OCI-LY7 (cell line): Measurements from ENCODE around the gene SMYD3. TPM values are rescaled to one million over a fixed set of nuclear protein-coding genes. Genes with fewer than 3 reads are reported as not detected.

ENCODE experiments used
- BruUV-seq: library from RNA; stranded (reverse); fragments of 400-500 nt; replicated peaks from 2 replicates; lab custom pipeline; 2021; lab: Mats Ljungman, UMichigan
- CTCF ChIA-PET: fragments of 300-600 bp; sonication (Branson Sonifier 250); formaldehyde crosslinking; loops from one replicate; lab custom pipeline; 2022; ENCODE audit warnings: antibody characterized with exemption; ENCODE audit not compliant: unreplicated experiment; lab: Charles Lee
- POLR2A ChIA-PET: fragments of 300-600 bp; sonication (Branson Sonifier 250); formaldehyde crosslinking; loops from one replicate; lab custom pipeline; 2022; ENCODE audit warnings: antibody characterized with exemption; lab: Charles Lee
- DNase-seq: peaks from one replicate; pipeline ENCODE4 v3.0.0-alpha.2; 2015; ENCODE audit warnings: low spot score
- H2AFZ ChIP-seq: fragments of 200-600 bp; sonication (generic), shearing (Covaris generic); 2 replicates; pipeline ENCODE4 v1.6.1; 2014; ENCODE audit warnings: mild to moderate bottlenecking, antibody characterized with exemption, low read length, moderate library complexity
- H3K27ac ChIP-seq: fragments of 200-600 bp; sonication (generic); 2 replicates; pipeline ENCODE4 v1.5.1; 2014; ENCODE audit warnings: mixed run types, low read depth, mild to moderate bottlenecking, moderate library complexity, low read length, inconsistent platforms; ENCODE audit not compliant: poor library complexity, severe bottlenecking
- H3K36me3 ChIP-seq: fragments of 200-600 bp; sonication (generic); 2 replicates; pipeline ENCODE4 v1.6.1; 2014; ENCODE audit warnings: mild to moderate bottlenecking, antibody characterized with exemption, low read length, moderate library complexity, mixed read lengths; ENCODE audit not compliant: insufficient read depth
- H3K4me1 ChIP-seq: fragments of 200-600 bp; sonication (generic); 2 replicates; pipeline ENCODE4 v1.5.1; 2014; ENCODE audit warnings: mild to moderate bottlenecking, low read length; ENCODE audit not compliant: insufficient read depth, poor library complexity, severe bottlenecking
- H3K4me2 ChIP-seq: fragments of 200-600 bp; sonication (generic); 2 replicates; pipeline ENCODE4 v1.6.1; 2014; ENCODE audit warnings: mild to moderate bottlenecking, low read length
- H3K4me3 ChIP-seq: fragments of 200-600 bp; sonication (generic); 2 replicates; pipeline ENCODE4 v1.5.1; 2014; ENCODE audit warnings: mild to moderate bottlenecking, low read depth, low read length; ENCODE audit not compliant: poor library complexity, severe bottlenecking
- H3K79me2 ChIP-seq: fragments of 200-600 bp; sonication (generic); 2 replicates; pipeline ENCODE4 v1.6.1; 2016; ENCODE audit warnings: low read depth, mild to moderate bottlenecking, low read length, moderate library complexity, mixed read lengths; ENCODE audit not compliant: insufficient read depth
- H3K9me2 ChIP-seq: fragments of 200-600 bp; sonication (generic); 2 replicates; pipeline ENCODE4 v1.6.1; 2016; ENCODE audit warnings: mild to moderate bottlenecking, low read length, mixed read lengths; ENCODE audit not compliant: insufficient read depth
- H3K9me3 ChIP-seq: fragments of 200-600 bp; sonication (generic); 2 replicates; pipeline ENCODE4 v1.6.1; 2014; ENCODE audit warnings: mild to moderate bottlenecking, mixed run types, low read length, mixed read lengths
- H4K20me1 ChIP-seq: fragments of 200-600 bp; sonication (generic); 2 replicates; pipeline ENCODE4 v1.6.1; 2014; ENCODE audit warnings: mild to moderate bottlenecking, antibody characterized with exemption, low read length, moderate library complexity, mixed read lengths; ENCODE audit not compliant: insufficient read depth
- EZH2phosphoT487 ChIP-seq: fragments of 200-600 bp; sonication (generic); IDR thresholded peaks from 2 replicates; pipeline ENCODE4 v1.6.1; 2018; ENCODE audit warnings: low read depth, borderline replicate concordance, mild to moderate bottlenecking, mixed run types, antibody characterized with exemption, low read length, moderate library complexity, mixed read lengths
- intact Hi-C: fragments of 100-400 bp; cut with micrococcal nuclease; formaldehyde crosslinking; loops from one replicate; pipeline ENCODE4 v1.10.0; 2022; ENCODE audit not compliant: unreplicated experiment
- total RNA-seq, 2 experiments: library from RNA; depleted of rRNA in 1 of 2; stranded (reverse); fragments of >200 nt in 1 of 2; shearing (Covaris generic) in 1 of 2; gene quantifications; 2 replicates each; pipeline ENCODE4 v1.2.3, GENCODE V29; 2014 to 2022
- TF ChIP-seq, protein P1 (sequence below): fragments of 200-600 bp; sonication (generic); conservative IDR thresholded peaks from 2 replicates; pipeline ENCODE4 v1.5.1; 2014; ENCODE audit warnings: mild to moderate bottlenecking, antibody characterized with exemption, low read length, moderate library complexity, mixed read lengths

Gene SMYD3
- total RNA-seq, 2 experiments from 2014 or later = 28.9 to 34.5 TPM

DNA sequence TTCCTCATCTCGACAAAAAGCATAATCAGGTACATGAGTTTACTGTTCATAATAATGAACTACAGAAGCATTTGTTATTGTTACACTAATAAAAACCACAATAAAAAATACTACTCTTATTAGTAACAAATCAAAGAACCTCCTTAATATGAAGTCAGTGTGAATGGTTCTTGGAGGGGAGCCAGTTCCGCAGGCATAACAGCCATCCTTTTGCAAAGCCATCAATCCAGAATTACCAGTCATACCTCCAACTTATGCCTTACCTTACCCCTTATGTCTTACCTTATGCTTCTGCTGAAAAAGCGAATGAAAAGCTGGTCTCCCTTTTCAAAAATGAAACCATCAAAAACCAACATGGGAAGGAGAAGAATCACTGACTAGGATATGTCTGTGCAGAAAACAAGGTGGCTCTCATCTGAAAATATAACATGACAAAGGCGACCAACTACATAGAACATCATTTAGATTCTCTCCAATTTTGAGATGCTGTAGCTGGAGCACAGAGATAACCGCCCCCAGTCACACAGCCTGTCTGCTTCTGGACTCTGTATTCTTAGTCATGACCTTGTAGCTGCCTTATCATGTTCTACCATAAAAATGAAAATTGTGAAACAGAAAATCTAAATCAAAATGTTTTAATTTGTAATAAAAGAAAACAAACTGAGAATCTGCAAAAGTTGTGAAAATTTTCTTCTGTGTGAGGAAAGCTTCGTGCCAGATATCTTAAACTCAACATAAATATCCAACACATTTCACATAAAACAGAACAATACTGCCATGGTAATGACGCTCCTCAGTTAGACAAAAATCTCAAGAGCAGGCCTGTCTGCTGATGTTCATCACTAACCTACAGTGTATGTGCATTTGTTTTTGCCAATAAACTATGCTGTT, 438.2 kb downstream of the SMYD3 start:
- intact Hi-C loops = no loop called here
- BruUV-seq = no TSS peak

DNA sequence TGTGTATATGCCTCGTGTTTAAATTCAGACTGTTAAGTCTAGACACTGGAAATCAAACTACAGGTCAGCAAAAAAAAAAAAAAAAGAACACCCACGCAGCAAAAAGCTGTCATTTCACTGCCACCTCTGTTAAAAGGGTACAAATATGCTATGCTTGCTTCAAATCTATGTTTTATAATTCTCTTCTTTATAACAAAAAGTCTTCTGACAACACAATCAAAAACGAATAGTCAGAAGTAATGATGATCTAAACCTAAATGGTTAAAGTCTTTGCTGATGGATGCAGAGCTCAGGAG, 438.9 kb downstream of the SMYD3 start:
- no peak overlapping the region for H3K4me3 ChIP-seq
- no peaks in the 10 kb centered on the region for H3K79me2 ChIP-seq
- ChIA-PET POLR2A (interaction anchor here (0.6 kb wide), 1 partner anchor 10 kb away, joined by 3 read pairs; no protein-coding TSS in a partner anchor), CTCF (no interaction called here)
- H2AFZ ChIP-seq = no peak overlapping the region
- DNase-seq = no peak
- no peak overlapping the region for H3K4me2 ChIP-seq
- no peaks in the 10 kb centered on the region for H4K20me1 ChIP-seq
- intact Hi-C loops = no loop called here
- BruUV-seq = no TSS peak
- H3K9me3 ChIP-seq = no peaks in the 10 kb centered on the region
- H3K9me2 ChIP-seq = no peaks in the 10 kb centered on the region
- TF ChIP-seq, protein P1, sequence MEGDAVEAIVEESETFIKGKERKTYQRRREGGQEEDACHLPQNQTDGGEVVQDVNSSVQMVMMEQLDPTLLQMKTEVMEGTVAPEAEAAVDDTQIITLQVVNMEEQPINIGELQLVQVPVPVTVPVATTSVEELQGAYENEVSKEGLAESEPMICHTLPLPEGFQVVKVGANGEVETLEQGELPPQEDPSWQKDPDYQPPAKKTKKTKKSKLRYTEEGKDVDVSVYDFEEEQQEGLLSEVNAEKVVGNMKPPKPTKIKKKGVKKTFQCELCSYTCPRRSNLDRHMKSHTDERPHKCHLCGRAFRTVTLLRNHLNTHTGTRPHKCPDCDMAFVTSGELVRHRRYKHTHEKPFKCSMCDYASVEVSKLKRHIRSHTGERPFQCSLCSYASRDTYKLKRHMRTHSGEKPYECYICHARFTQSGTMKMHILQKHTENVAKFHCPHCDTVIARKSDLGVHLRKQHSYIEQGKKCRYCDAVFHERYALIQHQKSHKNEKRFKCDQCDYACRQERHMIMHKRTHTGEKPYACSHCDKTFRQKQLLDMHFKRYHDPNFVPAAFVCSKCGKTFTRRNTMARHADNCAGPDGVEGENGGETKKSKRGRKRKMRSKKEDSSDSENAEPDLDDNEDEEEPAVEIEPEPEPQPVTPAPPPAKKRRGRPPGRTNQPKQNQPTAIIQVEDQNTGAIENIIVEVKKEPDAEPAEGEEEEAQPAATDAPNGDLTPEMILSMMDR = no peak
- no peak for TF ChIP-seq EZH2phosphoT487
- H3K4me1 ChIP-seq = no peaks in the 10 kb centered on the region
- no peaks in the 10 kb centered on the region for H3K36me3 ChIP-seq
- no peak overlapping the region for H3K27ac ChIP-seq

More for the DNA sequence above, 438.2 kb downstream of the SMYD3 start:
- ChIA-PET POLR2A (interaction anchor here (0.6 kb wide), 1 partner anchor 11 kb away, joined by 3 read pairs; no protein-coding TSS in a partner anchor), CTCF (interaction anchor here (0.6 kb wide), 1 partner anchor 704 kb away, joined by 3 read pairs; no protein-coding TSS in a partner anchor)
- Histone ChIP-seq H3K9me2 (no peaks in the 10 kb centered on the region), H4K20me1 (no peaks in the 10 kb centered on the region), H3K4me3 (no peak overlapping the region), H2AFZ (no peak overlapping the region), H3K79me2 (no peaks in the 10 kb centered on the region), H3K36me3 (no peaks in the 10 kb centered on the region), H3K4me1 (no peaks in the 10 kb centered on the region), H3K27ac (no peak overlapping the region), H3K9me3 (no peaks in the 10 kb centered on the region), H3K4me2 (no peak overlapping the region)
- no peak for TF ChIP-seq EZH2phosphoT487
- TF ChIP-seq, protein P1 = no peak
- no peak for DNase-seq
